ENCODE results near the gene CYP39A1. TPM values are rescaled to one million over a fixed set of nuclear protein-coding genes. Genes with fewer than 3 reads are reported as not detected.

CYP39A1 gene
- total RNA-seq, 2 donors from 2014 or later, result not detected

DNA sequence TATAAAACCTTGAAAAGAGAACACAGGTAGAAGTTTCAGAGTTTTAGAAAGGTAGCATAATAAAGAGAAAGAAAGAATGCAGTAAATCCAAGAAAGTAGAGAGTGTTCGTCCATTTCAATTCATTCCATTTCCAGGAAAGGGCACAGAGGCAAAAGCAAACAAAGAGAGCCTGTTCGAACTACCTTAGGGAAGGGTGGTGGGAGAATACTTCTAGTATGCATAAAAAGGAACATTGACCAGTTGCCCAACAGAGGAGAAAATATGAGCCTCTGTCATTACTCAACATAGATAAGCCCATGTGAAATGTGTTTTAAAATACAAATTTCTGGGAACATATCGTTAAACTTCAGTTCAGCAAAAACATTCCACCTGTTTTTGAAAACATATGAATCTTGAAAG lies 60.6 kb downstream of the CYP39A1 start:
- no peak for DNase-seq (ENCODE audit: low spot score)
- H3K4me1 Mint-ChIP-seq (ENCODE audit: low read depth in 2 of 2), result no peaks in the 10 kb centered on the region

DNA sequence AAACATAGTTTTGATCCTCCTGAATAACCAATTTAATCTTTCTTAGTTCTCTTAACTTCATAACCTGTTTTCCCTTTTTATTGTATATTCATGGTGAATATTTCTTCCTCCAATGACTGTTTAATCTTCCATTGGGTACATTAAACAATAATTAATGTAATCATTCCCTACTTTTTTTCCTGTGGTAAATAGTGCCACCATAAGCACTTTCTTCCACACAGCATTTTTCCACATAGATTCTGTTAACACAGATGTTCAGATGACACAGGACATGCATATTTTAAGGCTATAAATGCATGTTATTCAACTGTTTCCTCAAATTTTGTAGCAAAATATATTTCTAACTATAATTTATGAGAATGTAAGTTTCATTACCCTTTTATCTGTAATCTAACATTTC lies 61.9 kb downstream of the CYP39A1 start:
- Mint-ChIP-seq H3K36me3 (peaks cover 7% of the 10 kb centered on the region), H3K27me3 (peaks cover 13 to 49% of the 10 kb centered on the region in 2 donors), H3K4me1 (ENCODE audit: low read depth in 2 of 2) (no peaks in the 10 kb centered on the region), H3K27ac (no peak overlapping the region), H3K4me3 (no peak overlapping the region), H3K9me3 (no peaks in the 10 kb centered on the region)
- DNase-seq (ENCODE audit: low spot score) (no peak), ATAC-seq (no peak)

More for the DNA sequence above, 60.6 kb downstream of the CYP39A1 start:
- H3K27me3 Mint-ChIP-seq, result peaks cover 11 to 43% of the 10 kb centered on the region in 2 donors
- ATAC-seq, result no peak
- no peak overlapping the region for H3K4me3 Mint-ChIP-seq
- peaks cover 7% of the 10 kb centered on the region for H3K36me3 Mint-ChIP-seq
- H3K9me3 Mint-ChIP-seq, result no peaks in the 10 kb centered on the region
- H3K27ac Mint-ChIP-seq, result no peak overlapping the region

DNA sequence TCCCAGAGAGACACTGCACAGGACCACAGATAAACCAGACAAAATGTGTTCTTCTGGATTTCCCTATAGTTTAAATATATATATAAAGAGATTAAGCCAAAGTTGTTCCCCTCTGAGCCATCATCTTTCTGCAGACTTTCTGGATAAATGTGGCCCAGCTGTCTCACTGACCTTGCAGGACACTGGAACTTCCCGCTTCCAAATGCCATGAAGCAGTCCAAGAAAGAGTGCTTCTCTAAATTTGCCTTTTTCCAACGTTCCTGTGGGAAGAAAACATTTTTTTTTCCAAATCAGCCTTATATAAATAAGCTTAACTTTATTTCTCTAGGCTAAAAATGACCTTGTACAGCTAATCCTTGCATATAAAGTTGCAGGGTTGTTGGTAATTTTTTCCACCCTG lies 65.7 kb downstream of the CYP39A1 start:
- DNase-seq (ENCODE audit: low spot score) (no peak), ATAC-seq (no peak)
- Mint-ChIP-seq H3K27ac (no peak overlapping the region), H3K27me3 (peaks cover 14 to 39% of the 10 kb centered on the region in 2 donors), H3K4me1 (ENCODE audit: low read depth in 2 of 2) (no peaks in the 10 kb centered on the region), H3K36me3 (no peaks in the 10 kb centered on the region), H3K9me3 (no peaks in the 10 kb centered on the region), H3K4me3 (no peak overlapping the region)

DNA sequence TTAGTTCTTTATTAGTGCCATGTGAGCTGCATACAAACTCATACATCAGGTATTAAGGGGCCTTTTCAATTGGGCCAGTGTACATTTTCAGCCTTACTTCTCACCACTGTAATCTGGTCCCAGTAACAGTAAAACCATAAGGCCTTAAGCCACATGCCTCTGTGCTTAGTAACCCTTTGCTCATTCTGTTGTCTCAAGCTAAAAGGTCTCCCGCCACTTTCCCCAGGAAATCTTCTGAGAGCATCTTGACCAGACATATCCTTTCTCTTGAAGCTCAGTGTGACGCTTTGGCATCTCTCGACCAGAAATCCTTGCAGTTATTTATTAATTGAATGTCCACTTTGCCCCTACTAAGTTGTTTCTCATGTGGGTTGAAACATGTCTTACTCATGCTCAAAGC lies 68.0 kb downstream of the CYP39A1 start:
- no peaks in the 10 kb centered on the region for H3K4me1 Mint-ChIP-seq (ENCODE audit: low read depth in 2 of 2)
- no peak overlapping the region for H3K27ac Mint-ChIP-seq
- no peak overlapping the region for H3K4me3 Mint-ChIP-seq
- H3K9me3 Mint-ChIP-seq, result no peaks in the 10 kb centered on the region
- ATAC-seq (no peak), DNase-seq (ENCODE audit: low spot score) (no peak)
- peaks cover 14 to 34% of the 10 kb centered on the region in 2 donors for H3K27me3 Mint-ChIP-seq
- H3K36me3 Mint-ChIP-seq, result no peaks in the 10 kb centered on the region

DNA sequence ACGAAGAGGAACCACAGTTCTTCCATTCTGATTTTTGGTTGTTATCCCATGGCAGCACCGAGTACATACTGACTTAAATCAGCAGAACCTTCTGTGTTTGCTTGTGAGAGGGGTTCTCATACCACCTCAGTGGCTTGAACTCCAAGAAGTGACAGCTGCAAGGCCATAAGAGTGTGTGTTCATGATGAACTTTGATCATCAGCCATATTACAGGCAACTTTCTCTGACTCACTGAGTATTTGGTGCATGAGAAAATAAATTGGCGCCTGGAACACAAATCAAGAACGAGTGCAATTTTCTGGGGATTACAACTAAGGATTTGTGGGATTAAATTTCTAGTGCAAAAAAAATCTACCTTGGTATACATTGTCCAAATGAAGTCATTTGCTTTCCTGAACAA lies 68.9 kb downstream of the CYP39A1 start:
- Mint-ChIP-seq H3K4me3 (no peak overlapping the region), H3K4me1 (ENCODE audit: low read depth in 2 of 2) (no peaks in the 10 kb centered on the region)
- DNase-seq (ENCODE audit: low spot score), result no peak

DNA sequence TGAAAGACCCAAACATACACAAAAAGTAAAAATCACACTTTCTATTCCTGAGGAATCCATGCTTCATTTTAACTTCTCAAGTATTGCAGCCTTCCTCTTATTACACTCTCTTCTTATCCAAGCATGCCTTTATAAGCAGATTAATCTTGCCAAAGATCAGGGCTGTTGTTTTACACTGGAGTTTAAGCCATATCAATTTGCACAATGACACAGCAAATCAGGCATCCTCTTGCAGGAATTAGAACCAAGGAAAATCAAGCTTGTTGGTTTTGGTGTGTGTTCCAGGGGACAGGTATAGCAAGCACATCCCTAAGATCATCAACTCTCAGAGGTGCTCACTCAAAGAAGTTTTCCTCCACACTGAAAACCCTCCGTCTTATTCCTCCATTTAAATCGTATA lies 69.5 kb downstream of the CYP39A1 start:
- Mint-ChIP-seq H3K36me3 (no peaks in the 10 kb centered on the region), H3K4me1 (ENCODE audit: low read depth in 2 of 2) (no peaks in the 10 kb centered on the region), H3K9me3 (no peaks in the 10 kb centered on the region), H3K4me3 (no peak overlapping the region), H3K27ac (no peak overlapping the region), H3K27me3 (peaks cover 20 to 38% of the 10 kb centered on the region in 2 donors)
- DNase-seq (ENCODE audit: low spot score) (no peak), ATAC-seq (no peak)

More for the DNA sequence above, 68.9 kb downstream of the CYP39A1 start:
- Mint-ChIP-seq H3K9me3 (no peaks in the 10 kb centered on the region), H3K36me3 (no peaks in the 10 kb centered on the region), H3K27ac (no peak overlapping the region), H3K27me3 (peaks cover 14 to 34% of the 10 kb centered on the region in 2 donors)
- no peak for ATAC-seq

DNA sequence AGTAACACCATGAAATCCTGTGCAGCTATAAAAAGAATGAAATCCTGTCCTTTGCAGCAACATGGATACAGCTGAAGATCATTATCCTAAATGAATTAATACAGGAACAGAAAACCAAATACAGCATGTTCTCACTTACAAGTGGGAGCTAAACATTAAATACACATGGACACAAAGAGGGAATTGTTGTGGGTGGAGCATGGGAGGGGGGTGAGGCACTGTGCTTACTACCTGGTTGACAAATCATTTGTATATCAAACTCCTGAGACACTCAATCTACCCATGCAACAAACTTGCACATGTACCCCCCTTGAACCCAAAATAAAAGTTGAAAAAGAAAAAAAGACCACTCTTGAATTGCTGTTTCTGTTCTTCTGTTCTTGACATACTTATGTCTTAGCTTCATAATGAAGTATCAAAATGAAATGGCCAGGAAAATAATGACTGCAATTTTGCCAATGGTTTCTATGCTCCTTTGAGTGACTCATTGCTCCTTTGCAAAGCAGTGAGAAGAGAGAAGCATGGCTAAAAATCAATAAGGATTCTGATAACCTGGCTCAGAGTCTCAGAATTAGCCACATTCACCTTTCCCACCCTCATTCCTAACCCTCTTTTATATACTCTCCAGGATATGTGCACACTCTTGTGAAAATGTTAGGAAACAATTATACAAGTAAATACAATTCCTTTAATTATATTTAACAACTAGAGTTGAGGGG lies 71.0 kb downstream of the CYP39A1 start:
- ATAC-seq, result no peak

DNA sequence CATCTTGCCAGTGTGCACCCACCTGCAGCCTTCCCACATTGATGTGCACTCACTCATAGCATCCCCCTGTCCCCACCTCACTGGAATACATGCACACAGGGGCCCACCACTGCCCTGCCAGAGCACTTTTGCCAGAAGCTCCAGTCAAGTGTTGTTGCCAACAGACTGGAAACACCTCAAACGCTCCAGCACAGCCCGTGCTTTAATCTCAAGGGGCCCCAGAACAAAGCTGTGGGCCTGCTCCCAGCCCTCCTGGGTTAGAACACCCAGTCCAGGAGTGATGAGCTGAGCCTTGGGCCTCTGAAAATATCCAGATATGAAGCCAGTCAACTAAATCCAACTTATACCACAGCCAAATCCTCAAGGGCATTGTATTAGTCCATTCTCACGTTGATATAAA lies 77.1 kb downstream of the CYP39A1 start:
- H3K36me3 Mint-ChIP-seq, result peaks cover 8% of the 10 kb centered on the region
- H3K27me3 Mint-ChIP-seq, result peaks cover 28 to 49% of the 10 kb centered on the region in 2 donors
- DNase-seq (ENCODE audit: low spot score), result no peak
- peaks cover 3% of the 10 kb centered on the region for H3K9me3 Mint-ChIP-seq
- no peak overlapping the region for H3K4me3 Mint-ChIP-seq
- no peak overlapping the region for H3K27ac Mint-ChIP-seq
- no peak for ATAC-seq
- H3K4me1 Mint-ChIP-seq (ENCODE audit: low read depth in 2 of 2), result no peaks in the 10 kb centered on the region

More for the DNA sequence above, 71.0 kb downstream of the CYP39A1 start:
- Mint-ChIP-seq H3K27ac (no peak overlapping the region), H3K4me1 (ENCODE audit: low read depth in 2 of 2) (no peaks in the 10 kb centered on the region), H3K9me3 (no peaks in the 10 kb centered on the region), H3K36me3 (no peaks in the 10 kb centered on the region), H3K27me3 (peaks cover 24 to 52% of the 10 kb centered on the region in 2 donors), H3K4me3 (no peak overlapping the region)
- DNase-seq (ENCODE audit: low spot score), result no peak

DNA sequence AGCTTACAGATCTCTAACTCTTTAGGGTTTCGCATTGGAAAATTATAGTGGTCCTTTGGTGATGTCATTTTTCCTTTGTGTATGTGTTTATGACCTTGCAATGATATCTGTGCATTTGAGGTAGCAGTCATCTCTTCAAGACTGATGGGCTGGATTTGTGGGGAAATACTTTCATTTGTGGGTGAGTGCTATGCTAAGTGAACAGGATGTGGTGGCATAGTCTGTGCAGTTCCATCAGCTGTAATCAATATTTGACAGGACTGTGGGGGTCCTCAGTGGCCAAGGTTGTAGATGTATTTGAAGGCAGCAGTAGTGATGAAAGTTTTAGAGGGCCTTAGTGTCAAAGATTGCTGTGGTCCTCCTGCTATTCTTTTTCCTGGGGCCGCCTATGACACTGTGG lies 79.5 kb downstream of the CYP39A1 start:
- H3K27me3 Mint-ChIP-seq, result peaks cover 20 to 37% of the 10 kb centered on the region in 2 donors
- H3K9me3 Mint-ChIP-seq, result peaks cover 3% of the 10 kb centered on the region
- H3K36me3 Mint-ChIP-seq, result peaks cover 8% of the 10 kb centered on the region
- no peak overlapping the region for H3K27ac Mint-ChIP-seq
- no peak overlapping the region for H3K4me3 Mint-ChIP-seq
- ATAC-seq, result no peak
- no peak for DNase-seq (ENCODE audit: low spot score)
- H3K4me1 Mint-ChIP-seq (ENCODE audit: low read depth in 2 of 2), result no peaks in the 10 kb centered on the region

DNA sequence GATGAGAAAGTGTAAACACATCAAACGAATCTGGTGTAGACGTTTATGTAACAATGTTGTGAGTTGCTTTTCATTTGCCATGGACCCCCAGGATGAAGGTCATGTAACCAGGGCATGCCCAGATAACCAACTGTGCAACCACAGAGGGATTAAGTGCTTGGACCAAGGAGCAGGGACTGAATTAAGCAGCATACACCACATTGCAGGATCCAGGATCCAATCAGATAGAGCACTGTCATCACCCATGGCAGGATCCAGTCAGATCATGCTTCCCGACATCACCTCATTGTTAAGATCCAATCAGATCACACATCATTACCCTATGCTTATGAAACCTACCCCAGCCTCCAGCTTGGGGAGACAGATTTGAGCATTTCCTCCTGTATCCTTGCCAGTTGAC lies 87.1 kb downstream of the CYP39A1 start:
- no peak for ATAC-seq
- H3K27me3 Mint-ChIP-seq, result peaks cover 13 to 45% of the 10 kb centered on the region in 2 donors
- H3K9me3 Mint-ChIP-seq, result no peaks in the 10 kb centered on the region
- H3K36me3 Mint-ChIP-seq, result no peaks in the 10 kb centered on the region
- no peaks in the 10 kb centered on the region for H3K4me1 Mint-ChIP-seq (ENCODE audit: low read depth in 2 of 2)
- no peak overlapping the region for H3K27ac Mint-ChIP-seq
- DNase-seq (ENCODE audit: low spot score), result no peak
- H3K4me3 Mint-ChIP-seq, result no peak overlapping the region

DNA sequence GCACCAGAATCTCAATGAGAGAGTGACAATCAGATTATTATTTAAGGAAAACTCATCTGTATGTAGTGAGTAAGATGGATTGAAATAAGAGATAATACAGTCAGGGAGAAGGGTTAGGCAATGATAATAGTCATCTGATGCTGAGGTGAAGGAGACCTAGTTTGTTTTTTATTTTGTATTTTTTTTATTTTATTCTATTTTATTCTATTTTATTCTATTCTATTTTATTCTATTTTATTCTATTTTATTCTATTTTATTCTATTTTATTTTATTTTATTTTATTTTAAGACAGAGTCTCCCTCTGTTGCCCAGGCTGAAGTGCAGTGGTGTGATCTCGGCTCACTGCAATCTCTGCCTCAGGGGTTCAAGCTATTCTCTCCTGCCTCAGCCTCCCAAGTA lies 88.7 kb downstream of the CYP39A1 start:
- ATAC-seq (no peak), DNase-seq (ENCODE audit: low spot score) (no peak)
- peaks cover 21 to 54% of the 10 kb centered on the region in 2 donors for H3K27me3 Mint-ChIP-seq

DNA sequence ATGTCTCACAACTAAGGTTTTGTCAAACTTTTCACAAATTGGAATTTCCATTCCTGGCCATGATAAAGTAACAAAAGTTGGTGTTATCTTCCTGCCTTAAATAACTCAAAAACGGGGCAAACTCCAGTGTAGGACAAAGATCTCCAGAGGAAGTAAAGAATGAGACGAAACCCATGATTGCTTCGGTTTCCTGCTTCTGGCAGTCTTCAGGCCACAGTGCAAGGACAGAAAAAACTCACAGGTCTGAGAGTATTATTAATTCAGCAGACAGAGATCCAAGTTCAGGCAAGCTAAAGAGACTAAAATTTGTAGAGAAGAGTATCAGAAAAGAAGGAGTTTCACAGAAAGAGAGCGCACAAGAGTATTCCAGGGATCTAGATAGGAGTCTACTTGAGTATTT lies 96.6 kb downstream of the CYP39A1 start:
- Mint-ChIP-seq H3K27ac (no peak overlapping the region), H3K4me1 (ENCODE audit: low read depth in 2 of 2) (no peaks in the 10 kb centered on the region), H3K9me3 (no peaks in the 10 kb centered on the region), H3K27me3 (peaks cover 13 to 34% of the 10 kb centered on the region in 2 donors), H3K4me3 (no peak overlapping the region), H3K36me3 (no peaks in the 10 kb centered on the region)
- no peak for DNase-seq (ENCODE audit: low spot score)
- no peak for ATAC-seq

More for the DNA sequence above, 88.7 kb downstream of the CYP39A1 start:
- Mint-ChIP-seq H3K4me3 (no peak overlapping the region), H3K9me3 (no peaks in the 10 kb centered on the region), H3K4me1 (ENCODE audit: low read depth in 2 of 2) (no peaks in the 10 kb centered on the region), H3K27ac (no peak overlapping the region), H3K36me3 (no peaks in the 10 kb centered on the region)

DNA sequence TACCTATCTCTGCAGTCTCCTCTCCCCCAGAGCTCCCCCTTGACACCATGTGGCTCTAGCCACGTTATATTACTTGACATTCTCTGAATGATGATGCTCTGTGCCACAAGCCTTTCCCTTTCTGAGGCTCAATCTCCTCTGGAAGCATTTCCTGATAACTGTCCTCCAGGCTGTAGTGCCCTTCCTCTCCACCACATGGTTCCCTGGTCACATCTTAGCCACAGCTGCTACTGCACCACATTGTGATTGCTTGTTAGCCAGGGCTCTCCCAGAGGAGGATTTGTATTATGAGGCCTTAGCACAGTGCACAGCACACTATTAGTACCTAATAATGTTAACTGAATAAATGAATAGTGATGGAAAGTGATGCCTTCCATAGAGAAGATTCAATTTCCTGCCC lies 97.5 kb downstream of the CYP39A1 start:
- Mint-ChIP-seq H3K9me3 (no peaks in the 10 kb centered on the region), H3K27me3 (peaks cover 14 to 28% of the 10 kb centered on the region in 2 donors), H3K4me3 (no peak overlapping the region), H3K4me1 (ENCODE audit: low read depth in 2 of 2) (no peaks in the 10 kb centered on the region), H3K27ac (no peak overlapping the region), H3K36me3 (no peaks in the 10 kb centered on the region)
- no peak for ATAC-seq
- no peak for DNase-seq (ENCODE audit: low spot score)

DNA sequence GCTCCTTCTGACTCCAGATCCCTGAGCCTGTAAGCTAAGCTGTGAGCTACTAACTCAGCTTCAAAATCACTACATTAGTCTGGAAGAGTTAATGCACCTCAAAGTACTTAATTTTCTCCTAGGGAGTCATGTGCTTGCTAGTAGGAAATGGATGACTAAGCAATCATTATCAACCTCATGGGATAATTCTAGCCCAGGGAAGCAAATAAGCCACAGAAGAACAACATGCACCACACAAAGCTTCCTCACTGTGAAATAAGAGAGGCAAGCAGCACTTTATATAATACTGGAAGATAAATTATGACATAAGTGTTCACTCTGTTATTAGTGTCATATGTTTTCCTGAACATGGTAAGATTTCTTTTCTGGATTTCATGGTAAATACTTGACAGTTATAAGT lies 103.5 kb downstream of the CYP39A1 start:
- DNase-seq (ENCODE audit: low spot score) (no peak), ATAC-seq (no peak)
- Mint-ChIP-seq H3K27ac (no peak overlapping the region), H3K36me3 (no peaks in the 10 kb centered on the region), H3K4me1 (ENCODE audit: low read depth in 2 of 2) (no peaks in the 10 kb centered on the region), H3K9me3 (no peaks in the 10 kb centered on the region), H3K4me3 (no peak overlapping the region), H3K27me3 (peaks cover 21 to 26% of the 10 kb centered on the region in 2 donors)

DNA sequence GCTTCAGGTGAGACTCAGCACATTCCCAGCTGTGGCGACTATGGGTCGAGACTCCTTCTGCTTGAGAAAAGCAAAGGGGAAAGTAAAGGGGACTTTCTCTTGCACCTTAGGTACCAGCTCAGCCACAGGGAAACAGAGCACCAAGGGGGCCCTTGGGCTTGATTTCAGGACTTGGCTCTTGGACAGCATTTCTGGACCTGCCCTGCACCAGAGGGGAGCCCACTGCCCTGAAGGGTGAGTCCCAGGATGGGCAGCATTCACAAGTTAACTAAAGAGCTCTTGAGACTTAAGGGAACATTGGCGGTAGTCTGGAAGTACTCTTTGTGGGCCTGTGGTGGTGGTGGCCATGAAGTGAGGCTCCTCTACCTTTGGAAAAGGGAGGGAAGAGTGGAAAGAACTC lies 111.1 kb downstream of the CYP39A1 start:
- H3K9me3 Mint-ChIP-seq, result peaks cover 3% of the 10 kb centered on the region
- no peak overlapping the region for H3K27ac Mint-ChIP-seq
- H3K27me3 Mint-ChIP-seq, result peaks cover 31 to 59% of the 10 kb centered on the region in 2 donors
- H3K36me3 Mint-ChIP-seq, result peaks cover 7% of the 10 kb centered on the region
- ATAC-seq, result no peak
- no peak overlapping the region for H3K4me3 Mint-ChIP-seq
- H3K4me1 Mint-ChIP-seq (ENCODE audit: low read depth in 2 of 2), result no peaks in the 10 kb centered on the region
- no peak for DNase-seq (ENCODE audit: low spot score)

All from natural killer cell treated with Interleukin-12 subunit alpha and Interleukin-12 subunit beta and Interleukin-15 and Interleukin-18, amount 100 ng/mL, for 72 hours (primary cell).